Brain pericyte (primary cell): ENCODE data around the gene TMEM156.

Experiments
- DNase-seq: peaks from one replicate; pipeline ENCODE4 v3.0.0-alpha.2; 2012; ENCODE audit warnings: low read depth, low spot score

TMEM156 gene

GRCh38 chr4:38926896-38927295, 105.3 kb downstream of the TMEM156 start:
- no peak for DNase-seq

- DNase-seq, result no peak
Observed at GRCh38 chr4:38925492-38926413, 106.5 kb downstream of the TMEM156 start.

GRCh38 chr4:38924353-38924752, 107.9 kb downstream of the TMEM156 start:
- no peak for DNase-seq

GRCh38 chr4:38923746-38924145, 108.5 kb downstream of the TMEM156 start:
- DNase-seq, result no peak

- peak; percentile 31 for DNase-seq
Observed at GRCh38 chr4:38921151-38921550, 111.1 kb downstream of the TMEM156 start.

GRCh38 chr4:38920677-38921076, 111.5 kb downstream of the TMEM156 start:
- no peak for DNase-seq

GRCh38 chr4:38920186-38920585, 112.0 kb downstream of the TMEM156 start:
- no peak for DNase-seq

GRCh38 chr4:38919494-38919893, 112.7 kb downstream of the TMEM156 start:
- DNase-seq, result no peak

GRCh38 chr4:38917481-38918025, 114.7 kb downstream of the TMEM156 start:
- DNase-seq, result peak; percentile 69
